ENCODE measurements around the gene SULT1A2.
"Not testable (repeated sequence)": the region's sequence is repeated elsewhere in the genome, so short reads cannot be mapped to it uniquely, and the experiment has no call there.

SULT1A2 gene

DNA sequence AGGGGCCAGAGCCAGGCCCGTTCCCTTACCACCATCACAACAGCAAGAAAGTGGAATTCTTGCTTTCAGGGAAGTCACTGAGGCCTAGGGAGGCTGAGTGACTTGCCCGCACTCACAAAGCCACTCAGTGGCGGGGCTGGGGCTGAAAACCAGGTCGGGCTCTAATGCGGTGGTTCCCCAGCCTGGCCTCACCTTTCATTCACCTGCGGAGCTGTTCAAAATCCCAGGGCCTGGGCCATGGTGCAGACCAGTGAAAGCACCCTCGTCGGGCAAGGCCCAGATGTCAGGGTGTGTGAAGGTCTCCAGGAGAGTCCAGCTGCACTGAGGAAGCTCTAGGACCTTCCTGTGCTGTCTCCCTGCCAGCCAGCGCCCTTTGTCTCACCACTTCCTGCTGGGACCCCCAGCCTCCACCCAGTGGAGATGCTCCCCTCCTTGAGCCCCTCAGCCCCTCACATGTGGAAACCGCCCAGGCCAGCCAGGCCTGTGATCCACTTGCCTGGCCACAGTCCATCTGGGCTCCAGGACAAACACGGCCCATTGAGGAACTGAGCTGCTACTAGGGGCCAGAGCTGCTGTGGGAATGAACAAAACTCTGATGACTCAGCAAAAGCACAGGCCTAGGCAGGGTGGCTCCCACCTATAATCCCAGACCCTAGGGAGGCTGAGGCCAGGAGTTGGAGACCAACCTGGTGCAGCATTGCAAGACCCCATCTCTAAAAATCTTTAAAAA lies 12.2 kb upstream of the SULT1A2 start:
- DNase-seq, result not testable (repeated sequence)

DNA sequence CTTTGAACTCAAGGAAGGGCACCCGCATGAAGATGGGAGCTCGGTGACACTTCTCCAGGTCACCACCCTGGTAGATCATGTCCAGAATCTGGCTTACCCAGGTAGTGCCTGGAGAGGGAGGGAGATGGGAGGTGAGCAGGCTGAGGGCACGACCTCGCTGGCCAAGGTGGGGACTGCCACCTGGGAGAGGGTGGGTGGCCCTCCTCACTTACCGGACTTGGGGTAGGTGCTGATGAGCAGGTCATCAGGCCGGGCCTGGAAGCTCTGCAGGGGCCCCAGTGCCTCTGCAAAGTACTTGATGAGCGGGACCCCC lies 11.6 kb upstream of the SULT1A2 start:
- DNase-seq, result not testable (repeated sequence)

DNA sequence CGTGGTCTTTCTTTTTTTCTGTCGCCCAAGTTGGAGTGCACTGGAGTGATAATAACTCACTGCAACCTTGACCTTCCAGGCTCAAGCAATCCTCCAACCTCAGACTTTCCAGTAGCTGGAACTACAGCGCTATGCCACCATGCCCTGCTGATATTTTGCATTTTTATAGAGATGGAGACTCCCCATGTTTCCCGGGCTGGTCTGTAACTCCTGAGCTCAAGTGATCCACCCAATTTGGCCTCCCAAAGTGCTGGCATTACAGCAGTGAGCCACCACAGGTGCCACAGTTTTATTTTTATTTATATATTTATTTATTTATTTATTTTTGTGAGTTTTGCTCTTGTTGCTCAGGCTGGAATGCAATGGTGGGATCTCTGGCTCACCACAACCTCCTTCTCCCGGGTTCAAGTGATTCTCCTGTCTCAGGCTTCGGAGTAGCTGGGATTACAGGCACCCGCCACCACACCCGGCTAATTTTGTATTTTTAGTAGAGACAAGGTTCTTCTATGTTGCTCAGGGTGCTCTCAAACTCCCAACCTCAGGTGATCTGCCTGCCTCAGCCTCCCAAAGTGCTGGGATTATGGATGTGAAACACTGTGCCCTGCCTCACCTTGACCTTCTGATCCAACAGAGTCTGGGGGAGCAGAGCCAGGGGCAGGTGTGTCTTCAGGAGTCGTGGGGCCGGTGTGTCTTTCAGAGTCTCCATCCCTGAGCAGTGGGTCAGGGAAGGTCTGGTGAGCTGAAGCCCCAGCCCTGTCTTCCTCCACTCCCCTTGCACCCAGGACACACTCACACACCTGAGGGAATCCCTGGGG lies 11.0 kb upstream of the SULT1A2 start:
- not testable (repeated sequence) for DNase-seq

DNA sequence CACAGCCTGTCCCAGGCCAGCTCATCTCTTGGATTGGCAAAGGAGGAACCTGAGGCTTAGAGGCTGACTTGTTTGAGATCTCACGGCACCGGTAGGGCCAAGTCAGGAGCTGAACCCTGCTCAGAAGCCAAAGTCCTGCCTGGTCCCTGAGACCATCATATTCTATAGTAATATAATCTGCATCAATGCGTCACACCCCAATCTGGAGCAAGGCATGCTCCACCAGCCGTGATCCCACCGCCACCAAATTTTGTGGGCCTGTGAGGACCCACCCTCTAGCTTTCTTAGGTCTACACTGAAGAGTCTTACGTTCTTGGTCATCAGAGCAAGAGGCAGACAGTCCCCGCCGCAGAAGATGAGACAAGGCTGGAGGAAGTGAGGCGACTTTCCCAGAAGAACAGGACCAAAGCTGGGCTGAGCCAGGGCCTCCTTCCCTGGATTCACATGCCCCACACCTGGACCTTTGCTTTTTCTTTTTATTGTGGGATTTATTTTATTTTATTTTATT lies 10.3 kb upstream of the SULT1A2 start:
- DNase-seq, result no peak

DNA sequence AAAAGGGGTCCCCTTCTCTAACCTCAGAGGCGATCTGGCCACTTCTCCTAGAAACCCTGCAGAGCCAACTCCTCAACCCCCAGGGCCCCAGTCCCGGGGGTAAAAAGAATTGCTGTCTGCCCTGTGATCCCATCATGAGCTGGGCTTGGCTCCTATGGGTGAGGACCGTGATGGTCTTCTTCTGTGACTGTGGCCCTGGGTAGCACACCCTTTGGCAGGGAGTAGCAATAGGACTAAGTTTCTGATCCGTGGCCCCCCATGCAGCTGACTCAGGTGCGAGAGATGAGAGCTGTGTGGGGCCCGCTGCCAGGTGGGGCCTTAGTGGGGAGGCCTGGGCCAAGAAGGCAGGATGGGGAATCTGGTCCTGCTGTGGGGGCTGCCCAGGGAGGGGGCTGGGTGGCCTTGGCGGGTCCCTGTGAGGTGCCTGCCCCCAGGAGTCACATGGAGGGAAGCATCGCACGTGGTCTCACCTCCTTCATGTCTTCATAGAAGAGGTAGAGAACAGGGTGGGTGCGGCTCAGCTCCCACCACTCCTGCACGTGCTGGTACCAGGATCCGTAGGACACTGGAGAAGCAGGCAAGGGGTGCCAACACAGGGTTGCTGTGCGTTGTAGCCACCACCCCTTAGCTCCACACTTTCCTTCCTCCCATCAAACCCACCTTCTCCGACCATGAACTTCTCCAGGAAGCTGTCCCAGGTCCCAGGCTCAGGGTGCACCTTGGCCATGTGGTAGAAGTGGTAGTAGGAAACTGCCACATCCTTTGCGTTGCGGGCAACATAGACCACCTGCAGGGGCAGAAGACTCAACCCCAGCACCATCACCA lies 9.7 kb upstream of the SULT1A2 start:
- DNase-seq, result no peak

DNA sequence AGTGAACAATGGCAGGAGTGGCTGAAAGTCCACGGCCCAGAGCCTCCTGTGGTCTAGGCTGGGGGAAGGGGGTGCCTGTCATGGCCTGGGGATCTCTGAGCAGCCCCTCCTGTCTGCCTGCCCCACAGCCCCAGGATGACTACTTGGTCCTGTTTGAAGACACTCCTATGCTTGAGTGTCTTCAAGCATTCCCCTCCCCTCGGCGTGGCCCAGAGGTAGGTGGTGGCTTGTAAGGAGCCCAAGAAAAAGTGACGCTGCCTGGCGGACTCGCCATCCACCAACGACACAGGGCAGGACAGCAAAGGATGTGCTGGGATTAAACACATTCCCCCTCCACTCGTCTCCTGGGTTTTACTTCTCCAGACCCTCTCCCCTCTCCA lies 7.3 kb upstream of the SULT1A2 start:
- DNase-seq, result no peak

DNA sequence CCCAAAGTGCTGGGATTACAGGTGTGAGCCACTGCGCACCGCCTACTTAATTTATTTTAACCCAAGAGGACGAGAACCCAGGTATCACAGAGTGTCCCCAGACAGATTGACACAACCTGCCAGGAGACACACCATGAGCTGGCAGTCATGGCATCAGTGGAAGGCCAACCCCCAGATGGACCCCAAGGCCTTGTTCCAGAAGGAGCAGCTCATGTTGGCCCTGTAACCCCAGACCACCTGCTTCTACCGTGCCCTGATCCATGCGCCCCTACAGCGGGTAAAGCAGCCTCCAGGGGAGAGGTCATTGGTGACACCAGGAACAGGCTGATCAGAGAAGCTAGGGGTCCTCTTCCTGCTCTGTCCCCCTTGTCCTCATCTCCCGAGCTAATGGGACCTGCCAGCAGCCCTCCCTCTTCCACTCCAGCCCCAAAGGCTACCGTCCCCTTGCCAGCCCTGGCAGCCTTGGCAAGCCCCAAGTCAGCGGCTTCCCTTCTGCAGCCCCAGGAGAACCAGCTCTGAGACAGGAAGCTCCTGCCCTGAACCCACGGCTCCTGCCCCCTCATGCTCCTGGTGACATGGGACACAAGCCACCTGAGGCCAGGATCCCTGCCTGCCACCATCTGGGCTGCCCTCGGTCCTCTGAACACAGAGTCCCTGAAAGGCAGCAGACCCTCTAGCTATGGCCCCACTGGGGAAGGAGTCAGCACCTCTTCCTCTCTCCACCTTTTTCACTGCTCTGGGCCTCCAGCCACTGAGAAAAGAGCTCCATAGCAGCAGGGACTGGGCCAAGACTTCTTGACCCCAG lies 6.7 kb upstream of the SULT1A2 start:
- no peak for DNase-seq

DNA sequence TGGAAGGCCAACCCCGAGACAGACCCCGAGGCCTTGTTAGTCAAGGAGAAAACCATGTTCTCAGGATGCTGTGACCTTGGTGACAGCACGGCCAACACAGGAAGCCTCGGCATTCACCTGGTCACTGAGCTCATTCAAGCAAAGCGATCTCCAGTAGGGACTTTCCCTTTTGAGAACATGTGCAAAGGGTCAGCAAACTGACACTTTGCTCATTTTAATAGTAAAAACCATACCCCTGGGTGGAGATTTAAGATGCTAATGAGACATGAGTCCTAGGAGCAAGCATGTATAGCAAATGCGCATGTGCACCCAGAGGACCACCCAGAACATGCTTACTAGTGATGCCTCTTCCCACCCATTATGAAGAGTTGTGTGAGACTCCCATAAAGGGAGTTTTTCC lies 5.7 kb upstream of the SULT1A2 start:
- DNase-seq, result no peak

DNA sequence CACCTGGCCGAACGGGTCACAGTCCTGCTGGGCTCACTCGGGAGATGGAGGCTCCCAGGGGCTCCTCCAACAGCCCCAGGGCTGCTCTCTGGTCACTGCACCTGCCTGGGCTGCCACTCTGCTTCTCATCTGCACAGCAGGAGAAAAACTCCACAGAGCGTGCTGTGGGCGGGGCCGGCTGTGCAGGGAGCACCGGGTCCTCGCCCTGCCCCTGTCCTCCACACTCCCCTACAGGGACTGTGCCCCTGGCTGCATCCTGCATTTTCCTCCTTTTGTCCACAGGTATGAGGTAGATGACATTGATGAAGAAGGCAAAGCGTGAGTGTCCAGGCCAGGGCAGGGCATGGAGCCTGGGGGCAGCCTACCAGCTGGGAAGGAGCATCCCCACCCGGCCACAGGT lies 5.2 kb upstream of the SULT1A2 start:
- DNase-seq, result not testable (repeated sequence)

DNA sequence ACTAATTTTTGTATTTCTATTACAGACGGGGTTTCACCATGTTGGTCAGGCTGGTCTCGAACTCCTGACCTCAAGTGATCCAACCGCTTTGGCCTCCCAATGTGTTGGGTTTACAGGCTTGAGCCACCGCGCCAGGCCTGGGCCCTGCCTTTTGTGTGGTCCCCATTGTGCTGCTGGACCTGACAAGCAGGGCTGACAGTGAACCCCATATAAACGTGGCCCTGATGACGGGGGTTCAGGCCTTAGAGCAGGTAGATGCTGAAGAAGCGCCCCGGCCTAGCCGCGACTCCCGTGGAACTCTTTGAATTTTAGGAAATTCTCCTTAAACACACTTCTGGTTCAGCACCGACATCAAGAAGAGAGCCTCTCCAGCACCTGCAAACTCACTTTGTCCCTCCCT lies 4.7 kb upstream of the SULT1A2 start:
- not testable (repeated sequence) for DNase-seq

DNA sequence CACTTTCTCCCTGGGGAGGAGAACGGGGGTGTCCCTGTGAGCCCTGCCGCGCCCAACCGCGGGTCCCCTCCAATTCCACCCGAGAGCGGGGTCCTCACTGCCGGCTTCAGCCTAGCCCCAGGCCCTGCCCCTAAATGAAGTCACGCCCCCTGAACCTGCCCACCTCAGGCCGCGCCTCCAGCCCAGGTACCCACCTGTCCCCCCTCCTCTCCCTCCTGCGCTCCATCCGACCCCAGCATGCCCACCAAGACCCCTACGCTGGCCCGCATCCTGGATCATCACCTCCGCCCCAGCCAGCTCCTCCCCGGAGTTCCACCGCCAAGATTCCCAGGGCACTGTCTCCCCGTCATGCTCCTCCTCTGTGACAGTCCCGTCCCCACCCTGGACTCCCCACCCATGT lies 4.1 kb upstream of the SULT1A2 start:
- not testable (repeated sequence) for DNase-seq

DNA sequence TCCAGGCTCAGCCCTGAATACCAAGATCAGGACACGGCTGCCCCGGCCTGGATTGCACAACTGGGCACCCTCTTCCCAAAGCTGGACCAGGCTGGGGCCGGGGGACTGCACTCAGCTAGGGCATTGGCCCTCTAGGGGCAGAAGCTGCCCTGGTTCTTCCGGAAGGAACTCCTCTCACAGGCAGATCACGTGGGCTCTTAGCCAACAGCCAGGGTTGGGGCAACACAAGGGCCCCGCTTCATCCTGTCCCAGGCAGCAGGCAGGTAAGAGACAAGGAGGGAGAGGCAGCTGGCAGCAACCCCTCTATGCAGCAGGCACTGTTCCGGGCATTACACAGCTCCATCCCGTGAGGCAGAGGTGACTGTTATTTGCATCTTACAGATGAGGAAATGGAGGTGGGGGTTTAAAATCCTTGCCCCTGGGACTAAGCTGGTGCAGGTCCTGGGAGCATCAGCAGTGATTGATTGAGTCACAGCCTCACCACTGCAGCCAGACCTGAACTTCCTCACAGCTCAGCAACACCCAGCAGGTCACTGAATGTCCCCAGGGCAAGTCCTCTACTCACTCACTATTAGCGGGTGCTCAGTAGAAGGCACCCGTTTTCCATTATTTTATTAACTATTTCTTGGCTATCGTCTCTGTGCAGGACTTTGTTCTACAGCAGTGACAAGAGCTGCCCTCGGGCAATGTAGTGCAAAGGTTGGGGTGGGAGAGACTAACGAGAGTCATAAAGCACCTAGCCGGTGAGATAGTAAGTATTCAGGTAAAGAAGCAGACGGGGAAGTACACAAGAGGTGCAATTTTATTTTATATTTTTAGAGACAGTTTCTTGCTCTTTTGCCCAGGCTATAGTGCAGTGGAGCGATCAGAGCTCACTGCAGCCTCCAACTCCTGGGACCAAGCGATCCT lies 2.8 kb upstream of the SULT1A2 start:
- not testable (repeated sequence) for DNase-seq

DNA sequence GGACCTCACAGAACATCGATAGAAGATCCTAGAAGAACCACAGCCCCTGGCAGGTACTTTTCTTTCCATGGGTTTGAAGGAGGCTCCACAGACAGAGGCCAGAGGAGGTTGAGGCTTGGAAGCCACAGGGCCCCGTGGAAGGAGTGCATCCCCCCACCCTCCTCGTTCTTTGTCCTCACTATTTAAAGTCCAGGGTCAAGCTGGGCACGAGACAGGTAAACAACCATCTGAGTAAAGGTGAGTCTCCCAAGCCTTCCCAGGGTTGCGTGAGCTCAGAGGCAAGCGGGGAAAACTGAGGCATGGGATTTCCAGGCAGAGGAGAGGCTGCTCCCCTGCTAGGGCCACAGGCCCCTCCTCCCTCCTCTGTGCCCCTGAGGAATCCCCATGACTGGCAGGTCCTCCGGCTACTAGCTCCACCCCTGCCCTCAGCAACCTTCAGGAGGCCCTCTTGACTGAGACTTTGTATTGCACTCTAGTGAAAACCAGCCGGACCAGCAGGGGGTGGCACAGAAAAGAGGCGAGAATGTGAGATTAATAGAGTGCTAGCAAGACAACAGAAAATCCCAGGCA lies 927 bp upstream of the SULT1A2 start:
- DNase-seq, result no peak

DNA sequence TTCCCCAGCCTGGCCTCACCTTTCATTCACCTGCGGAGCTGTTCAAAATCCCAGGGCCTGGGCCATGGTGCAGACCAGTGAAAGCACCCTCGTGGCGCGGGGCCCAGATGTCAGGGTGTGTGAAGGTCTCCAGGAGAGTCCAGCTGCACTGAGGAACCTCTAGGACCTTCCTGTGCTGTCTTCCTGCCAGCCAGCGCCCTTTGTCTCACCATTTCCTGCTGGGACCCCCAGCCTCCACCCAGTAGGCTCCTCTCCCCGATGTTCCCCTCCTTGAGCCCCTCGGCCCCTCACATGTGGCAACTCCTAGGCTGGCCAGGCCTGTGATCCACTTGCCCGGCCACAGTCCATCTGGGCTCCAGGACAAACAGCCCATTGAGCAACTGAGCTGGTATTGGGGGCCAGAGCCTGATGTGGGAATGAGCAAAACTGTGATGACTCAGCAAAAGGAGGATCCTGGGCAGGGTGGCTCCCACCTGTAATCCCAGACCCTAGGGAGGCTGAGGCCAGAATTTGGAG lies 677 bp downstream of the SULT1A2 start:
- no peak for DNase-seq

DNA sequence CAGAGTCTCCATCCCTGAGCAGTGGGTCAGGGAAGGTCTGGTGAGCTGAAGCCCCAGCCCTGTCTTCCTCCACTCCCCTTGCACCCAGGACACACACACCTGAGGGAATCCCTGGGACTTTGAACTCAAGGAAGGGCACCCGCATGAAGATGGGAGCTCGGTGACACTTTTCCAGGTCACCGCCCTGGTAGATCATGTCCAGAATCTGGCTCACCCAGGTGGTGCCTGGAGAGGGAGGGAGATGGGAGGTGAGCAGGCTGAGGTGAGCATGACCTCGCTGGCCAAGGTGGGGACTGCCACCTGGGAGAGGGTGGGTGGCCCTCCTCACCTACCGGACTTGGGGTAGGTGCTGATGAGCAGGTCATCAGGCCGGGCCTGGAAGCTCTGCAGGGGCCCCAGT lies 1.4 kb downstream of the SULT1A2 start:
- DNase-seq, result not testable (repeated sequence)

DNA sequence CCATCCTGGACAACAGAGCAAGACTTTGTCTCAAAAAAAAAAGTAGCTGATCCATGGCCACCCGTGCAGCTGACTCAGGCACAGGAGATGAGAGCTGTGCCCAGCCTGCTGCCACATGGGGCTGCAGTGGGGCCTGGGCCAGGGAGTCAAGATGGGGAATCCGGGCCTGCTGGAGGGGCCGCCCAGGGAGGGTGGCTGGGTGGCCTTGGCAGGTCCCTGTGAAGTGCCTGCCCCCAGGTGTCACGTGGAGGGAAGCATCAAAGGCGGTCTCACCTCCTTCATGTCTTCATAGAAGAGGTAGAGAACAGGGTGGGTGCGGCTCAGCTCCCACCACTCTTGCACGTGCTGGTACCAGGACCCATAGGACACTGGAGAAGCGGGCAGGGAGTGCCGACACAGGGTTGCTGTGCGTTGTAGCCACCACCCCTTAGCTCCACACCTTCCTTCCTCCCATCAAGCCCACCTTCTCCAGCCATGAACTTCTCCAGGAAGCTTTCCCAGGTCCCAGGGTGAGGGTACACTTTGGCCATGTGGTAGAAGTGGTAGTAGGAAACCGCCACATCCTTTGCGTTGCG lies 3.8 kb downstream of the SULT1A2 start:
- no peak for DNase-seq

DNA sequence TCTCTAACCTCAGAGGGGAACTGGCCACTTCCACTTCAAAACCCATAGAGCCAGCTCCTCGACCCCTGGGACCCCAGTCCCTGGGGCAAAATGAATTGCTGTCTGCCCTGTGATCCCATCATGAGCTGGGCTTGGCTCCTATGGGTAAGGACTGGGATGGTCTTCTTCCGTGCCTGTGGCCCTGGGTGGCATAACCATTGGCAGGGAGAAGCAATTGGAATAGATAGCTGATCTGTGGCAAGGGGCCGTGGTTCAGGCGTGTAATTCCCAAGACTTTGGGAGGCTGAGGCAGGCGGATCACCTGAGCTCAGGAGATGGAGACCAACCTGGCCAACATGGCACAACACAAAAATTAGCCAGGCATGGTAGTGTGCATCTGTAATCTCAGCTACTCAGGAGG lies 4.3 kb downstream of the SULT1A2 start:
- no peak for DNase-seq

DNA sequence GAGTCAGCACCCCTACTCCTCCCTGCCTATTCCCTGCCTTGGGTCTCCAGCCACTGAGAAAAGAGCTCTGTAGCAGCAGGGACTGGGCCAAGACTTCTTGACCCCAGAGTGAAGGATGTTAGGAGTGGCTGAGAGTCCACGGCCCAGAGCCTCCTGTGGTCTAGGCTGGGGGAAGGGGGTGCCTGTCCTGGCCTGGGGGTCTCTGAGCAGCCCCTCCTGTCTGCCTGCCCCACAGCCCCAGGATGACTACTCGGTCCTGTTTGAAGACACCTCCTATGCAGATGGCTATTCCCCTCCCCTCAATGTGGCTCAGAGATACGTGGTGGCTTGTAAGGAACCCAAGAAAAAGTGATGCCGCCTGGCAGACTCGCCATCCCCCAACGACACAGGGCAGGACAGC lies 5.5 kb downstream of the SULT1A2 start:
- DNase-seq, result no peak

DNA sequence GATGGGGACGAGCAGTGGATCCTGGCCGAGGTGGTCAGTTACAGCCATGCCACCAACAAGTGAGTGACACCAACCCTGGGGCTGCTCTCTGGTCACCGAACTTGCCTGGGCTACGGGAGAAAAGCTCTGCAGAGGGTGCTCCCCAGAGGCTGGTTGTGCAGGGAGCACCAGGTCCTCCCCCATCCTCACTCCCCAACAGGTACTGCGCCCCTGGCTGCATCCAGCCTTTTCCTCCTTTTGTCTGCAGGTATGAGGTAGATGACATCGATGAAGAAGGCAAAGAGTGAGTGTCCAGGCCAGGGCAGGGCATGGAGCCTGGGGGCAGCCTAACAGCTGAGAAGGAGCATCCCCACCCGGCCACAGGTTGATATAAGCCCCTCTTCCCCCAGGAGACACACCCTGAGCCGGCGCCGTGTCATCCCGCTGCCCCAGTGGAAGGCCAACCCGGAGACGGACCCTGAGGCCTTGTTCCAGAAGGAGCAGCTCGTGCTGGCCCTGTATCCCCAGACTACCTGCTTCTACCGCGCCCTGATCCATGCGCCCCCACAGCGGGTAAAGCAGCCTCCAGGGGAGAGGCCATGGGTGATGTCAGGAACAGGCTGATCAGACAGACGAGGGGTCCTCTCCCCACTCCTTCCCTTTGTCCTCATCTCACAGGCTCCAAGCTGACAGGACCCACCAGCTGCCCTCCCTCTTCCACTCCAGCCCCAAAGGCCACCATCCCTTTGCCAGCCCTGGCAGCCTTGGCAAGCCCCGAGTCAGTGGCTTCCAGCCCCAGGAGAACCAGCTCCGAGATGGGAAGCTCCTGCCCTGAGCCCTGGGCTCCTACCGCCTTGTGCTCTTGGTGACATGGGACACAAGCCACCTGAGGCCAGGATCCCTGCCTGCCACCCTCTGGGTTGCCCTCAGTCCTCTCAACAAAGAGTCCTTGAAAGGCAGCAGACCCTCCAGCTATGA lies 6.2 kb downstream of the SULT1A2 start:
- DNase-seq, result no peak
